A172 (cell line): Measurements from ENCODE around the gene HOXB13. TPM values are rescaled to one million over a fixed set of nuclear protein-coding genes. Genes with fewer than 3 reads are reported as not detected.
A peak's percentile ranks its signal among the peaks of the same experiment; 100 is the strongest.

Source experiments
- DNase-seq: peaks from one replicate; pipeline ENCODE4 v3.0.0-alpha.2; 2015; ENCODE audit warnings: low spot score
- total RNA-seq: library from RNA; depleted of rRNA; stranded (reverse); fragments of >200 nt; shearing (Covaris generic); gene quantifications from 2 replicates; pipeline ENCODE4 v1.2.3, GENCODE V29; 2014; rRNA removed

Gene HOXB13
- 1.2 and 2.2 TPM in 2 replicates for total RNA-seq

GRCh38 chr17:48728232-48729231 is at the start of gene HOXB13:
HOXB13 (minus strand) TSS chr17:48728750; CDS start chr17:48728593, 157 bp downstream.
- peak; percentile 47 for DNase-seq

- DNase-seq = no peak
Measured at GRCh38 chr17:48776602-48777001, 48.1 kb upstream of the HOXB13 start.

- no peak for DNase-seq
Measured at GRCh38 chr17:48773245-48773644, 44.7 kb upstream of the HOXB13 start.

GRCh38 chr17:48770954-48771353 is 42.4 kb upstream of the HOXB13 start:
- no peak for DNase-seq

- DNase-seq = no peak
Measured at GRCh38 chr17:48769009-48769675, 40.6 kb upstream of the HOXB13 start.

- DNase-seq = no peak
Measured at GRCh38 chr17:48767263-48767774, 38.8 kb upstream of the HOXB13 start.

- no peak for DNase-seq
Measured at GRCh38 chr17:48761114-48761513, 32.6 kb upstream of the HOXB13 start.

GRCh38 chr17:48760411-48760810 is 31.9 kb upstream of the HOXB13 start:
- DNase-seq = peak; percentile 32

- no peak for DNase-seq
Measured at GRCh38 chr17:48759288-48759687, 30.7 kb upstream of the HOXB13 start.

GRCh38 chr17:48757524-48757961 is 29.0 kb upstream of the HOXB13 start:
- DNase-seq = peak; percentile 66

- no peak for DNase-seq
Measured at GRCh38 chr17:48756830-48757251, 28.3 kb upstream of the HOXB13 start.

- DNase-seq = no peak
Measured at GRCh38 chr17:48755356-48755755, 26.8 kb upstream of the HOXB13 start.

GRCh38 chr17:48754500-48755261 is 26.1 kb upstream of the HOXB13 start:
- no peak for DNase-seq

GRCh38 chr17:48753794-48754499 is 25.4 kb upstream of the HOXB13 start:
- peak; percentile 74 for DNase-seq

- no peak for DNase-seq
Measured at GRCh38 chr17:48752399-48753288, 24.1 kb upstream of the HOXB13 start.

- no peak for DNase-seq
Measured at GRCh38 chr17:48751733-48752398, 23.3 kb upstream of the HOXB13 start.

- no peak for DNase-seq
Measured at GRCh38 chr17:48751172-48751571, 22.6 kb upstream of the HOXB13 start.

GRCh38 chr17:48749621-48750553 is 21.3 kb upstream of the HOXB13 start:
- DNase-seq = no peak
